Measurements from ENCODE around the gene UBE2D2. TPM values are rescaled to one million over a fixed set of nuclear protein-coding genes. Genes with fewer than 3 reads are reported as not detected.

UBE2D2 gene
- polyA plus RNA-seq, 2 of the 4 experiments (the other 2 are of a cell fraction) = 74.8 to 115 TPM

DNA sequence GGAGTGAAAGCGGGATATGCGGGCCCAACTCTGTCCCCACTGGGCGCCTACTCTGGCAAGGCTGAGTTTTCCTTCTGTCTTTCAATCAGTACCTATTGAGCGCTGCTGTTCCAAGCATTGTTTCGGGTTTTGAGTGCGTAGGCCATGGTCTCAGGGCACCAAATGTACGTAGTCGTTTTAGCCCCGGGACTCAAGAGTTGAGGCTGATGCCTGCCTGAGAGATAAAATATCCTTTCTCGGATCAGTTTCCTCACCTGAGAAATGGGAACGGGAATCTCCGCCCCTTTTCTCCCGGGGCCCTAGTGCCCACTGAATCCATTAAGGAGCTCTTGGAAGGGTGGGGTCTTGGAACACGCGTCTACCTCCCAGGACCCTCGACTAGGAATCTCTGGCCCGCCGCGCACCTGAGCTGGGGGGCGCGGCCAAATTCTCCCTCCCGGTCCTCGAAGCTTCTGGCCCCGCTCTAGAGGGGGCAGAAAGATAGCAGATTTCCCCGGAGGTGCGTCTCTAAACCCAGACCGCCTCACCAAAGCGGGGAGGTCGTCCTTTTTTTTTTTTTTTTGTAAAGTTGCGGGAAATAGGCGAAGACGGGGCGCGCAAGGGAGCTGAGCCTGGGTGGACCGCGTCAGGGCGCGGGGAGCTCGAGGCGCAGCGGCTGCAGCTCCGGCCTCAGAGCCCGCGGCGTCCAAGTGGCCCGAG, 86.5 kb downstream of the UBE2D2 start:
- POLR2A ChIA-PET = interaction anchor here (0.6 to 1.4 kb wide), 8 partner anchors 9 to 118 kb away, joined by 3 to 13 read pairs (median 4); no protein-coding TSS in a partner anchor
- FAIRE-seq = no peak
- no peaks in the 10 kb centered on the region for H3K9me3 ChIP-seq
- H3K27ac ChIP-seq = peak overlapping the region; percentile 94 to 98
- no peak for DNase-seq (ENCODE audit: low read depth in 1 of 2, low spot score in 1 of 2)
- WGBS (ENCODE audit: missing lambda C conversion rate) = 45% methylated on average over 35 of the region's 46 CpGs
- 0 out of 2 replicates have a peak, but pooled peaks have one; percentile 67 for TF ChIP-seq HDAC2 (IDR thresholded peaks at IDR 0.05)
- TF ChIP-seq, protein P1, sequence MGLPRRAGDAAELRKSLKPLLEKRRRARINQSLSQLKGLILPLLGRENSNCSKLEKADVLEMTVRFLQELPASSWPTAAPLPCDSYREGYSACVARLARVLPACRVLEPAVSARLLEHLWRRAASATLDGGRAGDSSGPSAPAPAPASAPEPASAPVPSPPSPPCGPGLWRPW (IDR thresholded peaks at IDR 0.05) = no peak
- TF ChIP-seq EHMT2 (IDR thresholded peaks at IDR 0.05; ENCODE audit: low read depth) = no peak
- no peak for ATAC-seq
- CTCF ChIA-PET = interaction anchor here (0.6 to 17.1 kb wide), 10 partner anchors 10 to 118 kb away, joined by 3 to 195 read pairs (median 7); no protein-coding TSS in a partner anchor
- H3K4me1 ChIP-seq = peaks cover 62% of the 10 kb centered on the region
- peak overlapping the region; percentile 99 for H3K4me2 ChIP-seq
- peak overlapping the region; percentile 98 for H3K4me3 ChIP-seq

DNA sequence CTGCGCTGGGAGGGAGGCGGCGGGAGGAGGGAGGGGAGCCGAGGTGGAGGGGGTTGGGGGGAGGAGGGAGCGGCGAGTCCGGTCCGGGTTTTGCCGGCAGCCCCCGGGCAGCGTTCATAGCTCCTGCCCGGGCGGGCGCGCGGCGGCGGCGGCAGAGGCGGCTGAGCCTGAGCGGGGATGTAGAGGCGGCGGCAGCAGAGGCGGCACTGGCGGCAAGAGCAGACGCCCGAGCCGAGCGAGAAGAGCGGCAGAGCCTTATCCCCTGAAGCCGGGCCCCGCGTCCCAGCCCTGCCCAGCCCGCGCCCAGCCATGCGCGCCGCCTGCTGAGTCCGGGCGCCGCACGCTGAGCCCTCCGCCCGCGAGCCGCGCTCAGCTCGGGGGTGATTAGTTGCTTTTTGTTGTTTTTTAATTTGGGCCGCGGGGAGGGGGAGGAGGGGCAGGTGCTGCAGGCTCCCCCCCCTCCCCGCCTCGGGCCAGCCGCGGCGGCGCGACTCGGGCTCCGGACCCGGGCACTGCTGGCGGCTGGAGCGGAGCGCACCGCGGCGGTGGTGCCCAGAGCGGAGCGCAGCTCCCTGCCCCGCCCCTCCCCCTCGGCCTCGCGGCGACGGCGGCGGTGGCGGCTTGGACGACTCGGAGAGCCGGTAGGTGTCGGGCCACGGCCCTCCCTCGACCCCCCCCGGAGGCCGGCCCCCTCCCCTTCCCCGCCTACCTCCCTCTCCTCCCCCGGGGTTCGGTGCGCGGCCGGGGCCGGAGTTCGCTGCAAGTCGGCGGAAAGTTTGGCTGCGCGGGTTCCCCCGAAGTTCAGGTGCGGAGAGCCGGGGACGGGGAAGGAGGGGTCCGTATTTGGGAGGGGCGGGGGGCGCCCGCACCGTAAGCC, 87.3 kb downstream of the UBE2D2 start, which contains the start of gene CXXC5:
TSS of gene CXXC5 (plus strand) at position 145 of the 877 bp plus-strand sequence. CDS start 32,175 bp downstream, outside the sequence.
- peak; percentile 71 to 81 for DNase-seq (ENCODE audit: low read depth in 1 of 2, low spot score in 1 of 2)

DNA sequence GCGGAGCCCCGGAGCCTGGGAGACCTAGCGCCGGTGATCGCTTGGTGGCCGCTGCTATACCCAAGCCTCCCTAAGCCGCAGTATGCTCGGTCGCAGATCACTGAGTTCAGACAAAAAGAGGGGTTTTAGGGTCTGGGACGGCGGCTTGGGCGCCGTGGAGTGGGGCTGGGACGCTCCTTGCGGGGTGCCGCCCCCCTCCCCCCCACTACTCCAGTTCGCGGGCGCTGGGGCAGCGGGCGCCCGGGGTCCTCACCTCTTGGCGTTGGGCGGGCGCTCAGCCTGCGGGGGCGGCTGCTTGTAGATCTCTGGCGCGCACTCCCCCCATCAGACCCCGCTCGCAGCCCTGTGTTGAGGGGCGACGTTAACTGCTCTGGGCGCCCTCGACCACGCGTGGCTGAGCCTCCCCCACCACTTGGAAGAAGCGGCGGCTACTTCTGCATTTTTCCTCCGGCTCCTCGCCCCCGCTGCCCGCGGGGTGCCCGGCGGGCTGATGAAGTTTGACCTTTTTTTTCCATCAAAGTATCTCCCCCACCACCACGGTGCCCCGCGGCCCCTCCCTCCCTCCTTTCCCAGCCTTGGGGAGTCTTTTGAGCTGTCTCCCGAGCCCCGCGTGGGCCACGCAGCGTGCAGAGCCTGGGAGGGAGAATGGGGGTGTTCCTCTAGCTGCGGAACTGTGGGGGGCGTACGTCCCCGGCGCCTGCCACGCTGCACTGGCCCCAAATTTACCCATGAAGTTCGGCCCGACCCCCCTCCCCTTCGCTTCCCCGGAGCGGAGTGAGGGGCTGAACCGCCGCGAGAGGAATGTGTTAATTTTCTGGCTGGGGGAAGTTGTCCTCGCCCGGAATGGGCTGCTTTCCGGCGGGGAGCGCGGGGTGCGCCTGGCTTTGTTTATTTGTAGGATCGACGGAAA, 88.2 kb downstream of the UBE2D2 start:
- FAIRE-seq (no peak), DNase-seq (ENCODE audit: low read depth in 1 of 2, low spot score in 1 of 2) (no peak), ATAC-seq (peak; percentile 17 to 40; a peak in 5 of 6 replicates)
- ChIA-PET POLR2A (no interaction called here), CTCF (interaction anchor here (1.2 to 17.1 kb wide), 6 partner anchors 12 to 116 kb away, joined by 3 to 195 read pairs (median 6); no protein-coding TSS in a partner anchor)
- 3% methylated on average over 31 of the region's 77 CpGs for WGBS (ENCODE audit: missing lambda C conversion rate)
- Histone ChIP-seq H3K4me1 (peaks cover 62% of the 10 kb centered on the region), H3K4me2 (peak overlapping the region; percentile 99), H3K27ac (peak overlapping the region; percentile 94 to 98), H3K9me3 (no peaks in the 10 kb centered on the region), H3K4me3 (peak overlapping the region; percentile 98)
- TF ChIP-seq RCOR1 (IDR thresholded peaks at IDR 0.05; ENCODE audit: low read depth, low read length) = no peak
- TF ChIP-seq, protein P2, sequence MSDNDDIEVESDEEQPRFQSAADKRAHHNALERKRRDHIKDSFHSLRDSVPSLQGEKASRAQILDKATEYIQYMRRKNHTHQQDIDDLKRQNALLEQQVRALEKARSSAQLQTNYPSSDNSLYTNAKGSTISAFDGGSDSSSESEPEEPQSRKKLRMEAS (IDR thresholded peaks at IDR 0.05) = peak; percentile 21; the same call in 1 of the 2 replicates

More for the DNA sequence above, 87.3 kb downstream of the UBE2D2 start, which contains the start of gene CXXC5:
- peak within 1 kb of the TSS; percentile 98 for H3K4me3 ChIP-seq
- WGBS (ENCODE audit: missing lambda C conversion rate) = 2% methylated on average over 22 of the region's 106 CpGs
- POLR2A ChIA-PET = interaction anchor here (0.6 to 1.4 kb wide), 8 partner anchors 10 to 118 kb away, joined by 3 to 13 read pairs (median 4); no protein-coding TSS in a partner anchor
- peak within 1 kb of the TSS; percentile 94 to 98 for H3K27ac ChIP-seq
- H3K4me2 ChIP-seq = peak within 1 kb of the TSS; percentile 99
- no peaks in the 10 kb centered on the region for H3K9me3 ChIP-seq
- ATAC-seq (peak; percentile 42 to 62), FAIRE-seq (no peak)
- CTCF ChIA-PET = interaction anchor here (0.6 to 17.1 kb wide), 11 partner anchors 10 to 117 kb away, joined by 3 to 195 read pairs (median 7); no protein-coding TSS in a partner anchor
- TF ChIP-seq EHMT2 (IDR thresholded peaks at IDR 0.05; ENCODE audit: low read depth) (no peak), EP300 (IDR thresholded peaks at IDR 0.05) (no peak), ZNF302 (CRISPR knock-in tag; IDR thresholded peaks at IDR 0.05) (no peak), FOSL2 (IDR thresholded peaks at IDR 0.05) (no peak), FOSL2 (CRISPR knock-in tag; IDR thresholded peaks at IDR 0.05) (no peak), MYC (IDR thresholded peaks at IDR 0.05; ENCODE audit: borderline replicate concordance, low read length) (no peak), ZC3H11A (IDR thresholded peaks at IDR 0.05) (no peak), POLR2A (IDR thresholded peaks at IDR 0.05; ENCODE audit: low read length) (peak; percentile 23; the same call in 1 of the 2 replicates), RNF2 (IDR thresholded peaks at IDR 0.05; ENCODE audit: borderline replicate concordance, low read depth) (no peak), JUN (IDR thresholded peaks at IDR 0.05) (peak in 1 of 2 experiments; percentile 70; a peak in 3 of 5 replicates), CBX8 (IDR thresholded peaks at IDR 0.05) (no peak), CEBPB (IDR thresholded peaks at IDR 0.05) (no peak), TFCP2L1 (CRISPR knock-in tag; IDR thresholded peaks at IDR 0.05) (no peak), RAD21 (conservative IDR thresholded peaks at IDR 0.05 in 1 of 2, IDR thresholded peaks at IDR 0.05 in 1 of 2) (no peak; a peak in 2 of 5 replicates), RARB (CRISPR knock-in tag; IDR thresholded peaks at IDR 0.05) (no peak), PHF8 (IDR thresholded peaks at IDR 0.05; ENCODE audit: borderline replicate concordance, low read depth) (no peak), HDAC2 (IDR thresholded peaks at IDR 0.05) (no peak)
- TF ChIP-seq, protein P3, sequence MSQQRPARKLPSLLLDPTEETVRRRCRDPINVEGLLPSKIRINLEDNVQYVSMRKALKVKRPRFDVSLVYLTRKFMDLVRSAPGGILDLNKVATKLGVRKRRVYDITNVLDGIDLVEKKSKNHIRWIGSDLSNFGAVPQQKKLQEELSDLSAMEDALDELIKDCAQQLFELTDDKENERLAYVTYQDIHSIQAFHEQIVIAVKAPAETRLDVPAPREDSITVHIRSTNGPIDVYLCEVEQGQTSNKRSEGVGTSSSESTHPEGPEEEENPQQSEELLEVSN (IDR thresholded peaks at IDR 0.05; ENCODE audit: borderline replicate concordance, low read depth) = peak; percentile 65
- TF ChIP-seq, protein P2 (IDR thresholded peaks at IDR 0.05) = no peak; the same call in 1 of the 2 replicates
- peaks cover 62% of the 10 kb centered on the region for H3K4me1 ChIP-seq
